Measurements from ENCODE around the gene ZFP30. TPM values are rescaled to one million over a fixed set of nuclear protein-coding genes. Genes with fewer than 3 reads are reported as not detected.

Gene ZFP30
- total and polyA plus RNA-seq, 2 of the 13 experiments (the other 11 are each of a cell fraction or from before 2014, with no cell fraction given), result 3.4 to 19.2 TPM

GRCh38 chr19:37691881-37692504 lies 36.7 kb upstream of the ZFP30 start (continued):
- TF ChIP-seq FOXA1 (IDR thresholded peaks at IDR 0.05) (no peak), FOXA1 (CRISPR knock-in tag; IDR thresholded peaks at IDR 0.05) (0 out of 2 replicates have a peak, but pooled peaks have one; percentile 14), IRF1 (CRISPR knock-in tag; IDR thresholded peaks at IDR 0.05; ENCODE audit: low read depth) (no peak), ZNF737 (CRISPR knock-in tag; IDR thresholded peaks at IDR 0.05; ENCODE audit: borderline replicate concordance) (peak; percentile 68; the same call in 1 of the 2 replicates), NCOR1 (IDR thresholded peaks at IDR 0.05; ENCODE audit: borderline replicate concordance, low read length) (no peak), ZFP90 (CRISPR knock-in tag; IDR thresholded peaks at IDR 0.05; ENCODE audit: borderline replicate concordance) (peak; percentile 78; the same call in 1 of the 2 replicates), SPEN (CRISPR knock-in tag; IDR thresholded peaks at IDR 0.05; ENCODE audit: low read depth) (peak; percentile 76), ZNF614 (CRISPR knock-in tag; IDR thresholded peaks at IDR 0.05; ENCODE audit: borderline replicate concordance) (peak; percentile 33; the same call in 1 of the 2 replicates), ZNF704 (CRISPR knock-in tag; IDR thresholded peaks at IDR 0.05; ENCODE audit: borderline replicate concordance) (no peak), CHD4 (IDR thresholded peaks at IDR 0.05; ENCODE audit: borderline replicate concordance, low read length) (no peak), ZNF335 (CRISPR knock-in tag; IDR thresholded peaks at IDR 0.05) (peak; percentile 78), RNF219 (CRISPR knock-in tag; IDR thresholded peaks at IDR 0.05) (no peak), ZNF343 (CRISPR knock-in tag; IDR thresholded peaks at IDR 0.05) (no peak), ZBTB34 (CRISPR knock-in tag; IDR thresholded peaks at IDR 0.05) (no peak)
- TF ChIP-seq, protein P1, sequence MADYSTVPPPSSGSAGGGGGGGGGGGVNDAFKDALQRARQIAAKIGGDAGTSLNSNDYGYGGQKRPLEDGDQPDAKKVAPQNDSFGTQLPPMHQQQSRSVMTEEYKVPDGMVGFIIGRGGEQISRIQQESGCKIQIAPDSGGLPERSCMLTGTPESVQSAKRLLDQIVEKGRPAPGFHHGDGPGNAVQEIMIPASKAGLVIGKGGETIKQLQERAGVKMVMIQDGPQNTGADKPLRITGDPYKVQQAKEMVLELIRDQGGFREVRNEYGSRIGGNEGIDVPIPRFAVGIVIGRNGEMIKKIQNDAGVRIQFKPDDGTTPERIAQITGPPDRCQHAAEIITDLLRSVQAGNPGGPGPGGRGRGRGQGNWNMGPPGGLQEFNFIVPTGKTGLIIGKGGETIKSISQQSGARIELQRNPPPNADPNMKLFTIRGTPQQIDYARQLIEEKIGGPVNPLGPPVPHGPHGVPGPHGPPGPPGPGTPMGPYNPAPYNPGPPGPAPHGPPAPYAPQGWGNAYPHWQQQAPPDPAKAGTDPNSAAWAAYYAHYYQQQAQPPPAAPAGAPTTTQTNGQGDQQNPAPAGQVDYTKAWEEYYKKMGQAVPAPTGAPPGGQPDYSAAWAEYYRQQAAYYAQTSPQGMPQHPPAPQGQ (CRISPR knock-in tag; IDR thresholded peaks at IDR 0.05; ENCODE audit: borderline replicate concordance), result no peak
- TF ChIP-seq, protein P2, sequence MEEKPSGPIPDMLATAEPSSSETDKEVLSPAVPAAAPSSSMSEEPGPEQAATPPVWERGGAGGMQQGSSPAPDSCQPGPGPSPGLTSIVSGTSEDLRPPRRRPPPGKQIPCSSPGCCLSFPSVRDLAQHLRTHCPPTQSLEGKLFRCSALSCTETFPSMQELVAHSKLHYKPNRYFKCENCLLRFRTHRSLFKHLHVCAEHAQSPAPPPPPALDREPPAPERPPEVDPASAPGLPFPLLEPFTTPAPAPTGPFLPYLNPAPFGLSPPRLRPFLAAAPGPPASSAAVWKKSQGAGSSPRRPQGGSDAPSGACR (CRISPR knock-in tag; IDR thresholded peaks at IDR 0.05), result no peak
- TF ChIP-seq, protein P3, sequence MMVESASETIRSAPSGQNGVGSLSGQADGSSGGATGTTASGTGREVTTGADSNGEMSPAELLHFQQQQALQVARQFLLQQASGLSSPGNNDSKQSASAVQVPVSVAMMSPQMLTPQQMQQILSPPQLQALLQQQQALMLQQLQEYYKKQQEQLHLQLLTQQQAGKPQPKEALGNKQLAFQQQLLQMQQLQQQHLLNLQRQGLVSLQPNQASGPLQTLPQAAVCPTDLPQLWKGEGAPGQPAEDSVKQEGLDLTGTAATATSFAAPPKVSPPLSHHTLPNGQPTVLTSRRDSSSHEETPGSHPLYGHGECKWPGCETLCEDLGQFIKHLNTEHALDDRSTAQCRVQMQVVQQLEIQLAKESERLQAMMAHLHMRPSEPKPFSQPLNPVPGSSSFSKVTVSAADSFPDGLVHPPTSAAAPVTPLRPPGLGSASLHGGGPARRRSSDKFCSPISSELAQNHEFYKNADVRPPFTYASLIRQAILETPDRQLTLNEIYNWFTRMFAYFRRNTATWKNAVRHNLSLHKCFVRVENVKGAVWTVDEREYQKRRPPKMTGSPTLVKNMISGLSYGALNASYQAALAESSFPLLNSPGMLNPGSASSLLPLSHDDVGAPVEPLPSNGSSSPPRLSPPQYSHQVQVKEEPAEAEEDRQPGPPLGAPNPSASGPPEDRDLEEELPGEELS (CRISPR knock-in tag; IDR thresholded peaks at IDR 0.05), result peak; percentile 54; the same call in 1 of the 2 replicates
